GM12878 (cell line): ENCODE results near the gene NKG7.

Experiments
- CTCF ChIP-seq, 3 experiments: IDR thresholded peaks in 2 of 3; conservative IDR thresholded peaks in 1 of 3; 2 replicates each; pipeline ENCODE4 v1.5.1; 2011; ENCODE audit warnings: low read depth in 3 of 3, low read length in 3 of 3, mild to moderate bottlenecking in 3 of 3, control low read depth in 2 of 3, moderate library complexity in 2 of 3, inconsistent platforms in 1 of 3, mixed read lengths in 1 of 3; ENCODE audit not compliant: control insufficient read depth in 2 of 3, insufficient read depth in 1 of 3; ENCODE audit errors: extremely low read depth in 1 of 3
- E2F8 ChIP-seq: fragments of 450-650 bp; IDR thresholded peaks from 2 replicates; pipeline ENCODE4 v1.6.1; 2018; ENCODE audit warnings: mild to moderate bottlenecking, low read depth, moderate library complexity; ENCODE audit not compliant: partially characterized antibody
- EP300 ChIP-seq, 2 experiments: fragments of 150-350 bp in 1 of 2; IDR thresholded peaks; 2 replicates each; pipeline ENCODE4 v1.6.1; 2011 to 2012; ENCODE audit warnings: low read depth in 2 of 2, low read length in 2 of 2, borderline replicate concordance in 1 of 2, improper control_type of control experiment in 1 of 2, inconsistent platforms in 1 of 2; ENCODE audit not compliant: control insufficient read depth in 1 of 2
- EZH2 ChIP-seq: IDR thresholded peaks from 2 replicates; pipeline ENCODE4 v1.6.1; 2012; ENCODE audit warnings: low read depth, mild to moderate bottlenecking, control low read depth, inconsistent platforms, low read length, borderline replicate concordance; ENCODE audit not compliant: control insufficient read depth
- KDM1A ChIP-seq: fragments of 200-600 bp; sonication (generic); IDR thresholded peaks from 2 replicates; pipeline ENCODE4 v1.6.1; 2016; ENCODE audit warnings: borderline replicate concordance
- MXI1 ChIP-seq: fragments of 150-350 bp; IDR thresholded peaks from 2 replicates; pipeline ENCODE4 v1.6.1; 2011; ENCODE audit warnings: low read depth, mild to moderate bottlenecking, inconsistent platforms, low read length, improper control_type of control experiment
- MYB ChIP-seq: fragments of 150-350 bp; IDR thresholded peaks from 2 replicates; pipeline ENCODE4 v1.6.1; 2014; ENCODE audit warnings: mild to moderate bottlenecking, low read depth, low read length, borderline replicate concordance
- POLR2A ChIP-seq: IDR thresholded peaks from 2 replicates; pipeline ENCODE4 v1.6.1; 2011; ENCODE audit warnings: low read depth, mild to moderate bottlenecking, low read length
- RAD21 ChIP-seq: IDR thresholded peaks from 2 replicates; pipeline ENCODE4 v1.6.1; 2011; ENCODE audit warnings: mild to moderate bottlenecking, low read depth, low read length, moderate library complexity; ENCODE audit not compliant: insufficient read depth
- RCOR1 ChIP-seq: conservative IDR thresholded peaks from 2 replicates; pipeline ENCODE4 v1.6.1; 2012; ENCODE audit warnings: low read depth, low read length, improper control_type of control experiment
- SIN3A ChIP-seq: IDR thresholded peaks from 2 replicates; pipeline ENCODE4 v1.6.1; 2012; ENCODE audit warnings: low read depth, low read length, improper control_type of control experiment
- SMAD1 ChIP-seq: fragments of 450-650 bp; IDR thresholded peaks from 2 replicates; pipeline ENCODE4 v1.6.1; 2018; ENCODE audit warnings: mild to moderate bottlenecking, low read depth; ENCODE audit not compliant: partially characterized antibody
- SMC3 ChIP-seq: IDR thresholded peaks from 2 replicates; pipeline ENCODE4 v1.6.1; 2011; ENCODE audit warnings: low read length, improper control_type of control experiment, borderline replicate concordance
- YY1 ChIP-seq: IDR thresholded peaks from 2 replicates; pipeline ENCODE4 v1.6.1; 2011; ENCODE audit warnings: low read depth, mild to moderate bottlenecking, low read length

- TF ChIP-seq EZH2 (no peak), CTCF (IDR thresholded peaks at IDR 0.05 in 2 of 3, conservative IDR thresholded peaks at IDR 0.05 in 1 of 3; ENCODE audit: control insufficient read depth in 2 of 3, extremely low read depth in 1 of 3, insufficient read depth in 1 of 3, low read depth in 3 of 3, low read length in 3 of 3) (no peak), SIN3A (no peak), MXI1 (no peak), E2F8 (no peak), MYB (no peak), POLR2A (no peak), YY1 (no peak), RAD21 (no peak), EP300 (IDR thresholded peaks at IDR 0.05; ENCODE audit: borderline replicate concordance in 1 of 2, control insufficient read depth in 1 of 2, low read depth in 2 of 2, low read length in 2 of 2) (no peak), KDM1A (no peak), SMAD1 (no peak), RCOR1 (no peak), SMC3 (no peak)
Observed at GRCh38 chr19:51354103-51354741, 18.2 kb downstream of the NKG7 start.
